ENCODE results near the gene BCL6B.

The BCL6B gene

GRCh38 chr17:7064261-7064660 lies 41.4 kb downstream of the BCL6B start:
- no peak for DNase-seq

DNA sequence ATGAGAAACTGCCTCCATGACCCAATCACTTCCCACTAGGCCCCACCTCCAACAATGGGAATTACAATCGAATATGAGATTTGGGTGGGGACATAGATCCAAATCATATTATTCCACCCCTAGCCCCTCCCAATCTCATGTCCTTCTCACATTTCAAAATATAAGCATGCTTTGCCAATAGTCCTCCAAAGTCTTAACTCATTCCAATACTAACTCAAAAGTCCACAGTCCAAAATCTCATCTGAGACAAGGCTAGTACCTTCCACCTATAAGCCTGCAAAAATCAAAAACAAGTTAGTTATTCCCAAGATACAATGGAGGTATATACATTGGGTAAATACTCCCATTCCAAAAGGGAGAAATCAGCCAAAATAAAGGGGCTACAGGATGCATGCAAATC lies 44.3 kb downstream of the BCL6B start:
- no peak for DNase-seq

GRCh38 chr17:7068268-7068667 lies 45.4 kb downstream of the BCL6B start:
- DNase-seq: no peak

GRCh38 chr17:7070712-7071111 lies 47.9 kb downstream of the BCL6B start:
- no peak for DNase-seq

DNA sequence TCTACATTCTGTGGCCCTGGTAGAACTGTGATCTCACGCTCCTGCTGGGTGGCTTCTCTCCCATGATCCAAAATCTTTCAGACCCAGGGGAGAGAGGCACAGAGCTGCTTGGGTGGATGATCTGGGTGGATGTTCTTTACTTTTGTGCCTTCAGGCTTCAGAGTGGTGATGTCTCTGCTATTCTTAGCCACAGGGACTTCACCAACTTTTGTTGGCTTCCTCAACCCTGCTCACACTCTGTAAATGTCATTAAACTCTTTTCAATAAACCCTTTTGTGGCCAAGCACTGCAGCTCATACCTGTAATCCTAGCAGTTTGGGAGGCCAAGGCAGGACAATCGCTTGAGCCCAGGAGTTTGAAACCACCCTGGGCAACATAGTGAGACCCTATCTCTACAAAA lies 49.6 kb downstream of the BCL6B start:
- no peak for DNase-seq

- no peak for DNase-seq
Measured at GRCh38 chr17:7074931-7075330, 52.1 kb downstream of the BCL6B start.

- DNase-seq: no peak
Measured at GRCh38 chr17:7077911-7078546, 55.2 kb downstream of the BCL6B start.

- no peak for DNase-seq
Measured at GRCh38 chr17:7078711-7079110, 55.9 kb downstream of the BCL6B start.
